ENCODE results near the gene FLT3LG.

Gene FLT3LG

GRCh38 chr19:49506575-49507105 is 32.6 kb downstream of the FLT3LG start:
- peak overlapping the region; percentile 18; the same call in 1 of the 2 replicates for H2AFZ ChIP-seq (ENCODE audit: low read length)
- no peak overlapping the region for H3K9ac ChIP-seq (ENCODE audit: low read length)
- H3K4me3 ChIP-seq (ENCODE audit: low read length) = no peak overlapping the region
- peaks cover 23% of the 10 kb centered on the region for H3K27me3 ChIP-seq (replicated peaks; ENCODE audit: insufficient read depth, low read length)
- H4K20me1 ChIP-seq (ENCODE audit: insufficient read depth, low read length) = no peaks in the 10 kb centered on the region
- no peaks in the 10 kb centered on the region for H3K9me3 ChIP-seq (replicated peaks; ENCODE audit: insufficient read depth, low read length)
- H3K9me2 ChIP-seq (replicated peaks; ENCODE audit: insufficient read depth, low read length) = no peaks in the 10 kb centered on the region
- no peak overlapping the region for H3K27ac ChIP-seq (ENCODE audit: low read length)
- H3K79me2 ChIP-seq (ENCODE audit: low read length) = no peaks in the 10 kb centered on the region
- peak; percentile 89 for TF ChIP-seq CTCF (IDR thresholded peaks at IDR 0.05; ENCODE audit: low read length)
- no peak for TF ChIP-seq EZH2 (optimal IDR thresholded peaks at IDR 0.05; ENCODE audit: low read depth, low read length)
- TF ChIP-seq EZH2phosphoT487 (IDR thresholded peaks at IDR 0.05; ENCODE audit: low read length) = no peak
- no peaks in the 10 kb centered on the region for H3K4me1 ChIP-seq (ENCODE audit: low read length)
- H3K4me2 ChIP-seq (ENCODE audit: low read depth, low read length) = no peak overlapping the region
- DNase-seq = peak; percentile 63
- peaks cover 3% of the 10 kb centered on the region for H3F3A ChIP-seq (ENCODE audit: insufficient read depth, low read length)
- H3K36me3 ChIP-seq (replicated peaks; ENCODE audit: insufficient read depth, low read length) = no peaks in the 10 kb centered on the region

GRCh38 chr19:49507803-49508494 is 33.9 kb downstream of the FLT3LG start:
- no peaks in the 10 kb centered on the region for H4K20me1 ChIP-seq (ENCODE audit: insufficient read depth, low read length)
- no peak for DNase-seq
- H3K36me3 ChIP-seq (replicated peaks; ENCODE audit: insufficient read depth, low read length) = no peaks in the 10 kb centered on the region
- no peak overlapping the region for H3K4me2 ChIP-seq (ENCODE audit: low read depth, low read length)
- no peak overlapping the region for H3K9ac ChIP-seq (ENCODE audit: low read length)
- no peak overlapping the region for H2AFZ ChIP-seq (ENCODE audit: low read length)
- no peak overlapping the region for H3K27ac ChIP-seq (ENCODE audit: low read length)
- H3K27me3 ChIP-seq (replicated peaks; ENCODE audit: insufficient read depth, low read length) = peaks cover 31% of the 10 kb centered on the region
- no peaks in the 10 kb centered on the region for H3F3A ChIP-seq (ENCODE audit: insufficient read depth, low read length)
- no peaks in the 10 kb centered on the region for H3K79me2 ChIP-seq (ENCODE audit: low read length)
- TF ChIP-seq EZH2phosphoT487 (IDR thresholded peaks at IDR 0.05; ENCODE audit: low read length) = no peak
- no peak for TF ChIP-seq EZH2 (optimal IDR thresholded peaks at IDR 0.05; ENCODE audit: low read depth, low read length)
- TF ChIP-seq CTCF (IDR thresholded peaks at IDR 0.05; ENCODE audit: low read length) = no peak
- H3K9me3 ChIP-seq (replicated peaks; ENCODE audit: insufficient read depth, low read length) = no peaks in the 10 kb centered on the region
- H3K9me2 ChIP-seq (replicated peaks; ENCODE audit: insufficient read depth, low read length) = no peaks in the 10 kb centered on the region
- no peak overlapping the region for H3K4me3 ChIP-seq (ENCODE audit: low read length)
- no peaks in the 10 kb centered on the region for H3K4me1 ChIP-seq (ENCODE audit: low read length)

- no peak for DNase-seq
- Histone ChIP-seq H2AFZ (ENCODE audit: low read length) (peak overlapping the region; percentile 72; the same call in 1 of the 2 replicates), H3K4me1 (ENCODE audit: low read length) (no peaks in the 10 kb centered on the region), H3K9ac (ENCODE audit: low read length) (peak overlapping the region; percentile 31; the same call in 1 of the 2 replicates), H3K36me3 (replicated peaks; ENCODE audit: insufficient read depth, low read length) (no peaks in the 10 kb centered on the region), H3K9me2 (replicated peaks; ENCODE audit: insufficient read depth, low read length) (no peaks in the 10 kb centered on the region), H3K27ac (ENCODE audit: low read length) (no peak overlapping the region), H3F3A (ENCODE audit: insufficient read depth, low read length) (no peaks in the 10 kb centered on the region), H3K79me2 (ENCODE audit: low read length) (no peaks in the 10 kb centered on the region), H3K27me3 (replicated peaks; ENCODE audit: insufficient read depth, low read length) (peaks cover 73% of the 10 kb centered on the region), H3K4me2 (ENCODE audit: low read depth, low read length) (peak overlapping the region; percentile 96), H3K4me3 (ENCODE audit: low read length) (peak overlapping the region; percentile 54), H3K9me3 (replicated peaks; ENCODE audit: insufficient read depth, low read length) (no peaks in the 10 kb centered on the region), H4K20me1 (ENCODE audit: insufficient read depth, low read length) (no peaks in the 10 kb centered on the region)
- no peak for TF ChIP-seq EZH2 (optimal IDR thresholded peaks at IDR 0.05; ENCODE audit: low read depth, low read length)
- no peak for TF ChIP-seq EZH2phosphoT487 (IDR thresholded peaks at IDR 0.05; ENCODE audit: low read length)
- TF ChIP-seq CTCF (IDR thresholded peaks at IDR 0.05; ENCODE audit: low read length) = no peak
Observed at GRCh38 chr19:49512970-49513745, 39.1 kb downstream of the FLT3LG start.
